Endothelial cell (in vitro differentiated cells): Measurements from ENCODE around the gene GRID1. TPM values are rescaled to one million over a fixed set of nuclear protein-coding genes. Genes with fewer than 3 reads are reported as not detected.

ENCODE experiments used
- DNase-seq: peaks from one replicate; pipeline ENCODE4 v3.0.0; 2021; ENCODE audit warnings: low spot score
- H3K27ac Mint-ChIP-seq: one replicate; pipeline ENCODE4 v1.8.0; 2021; ENCODE audit warnings: mixed read lengths, inconsistent platforms; ENCODE audit not compliant: unreplicated experiment
- H3K27me3 Mint-ChIP-seq: one replicate; pipeline ENCODE4 v1.8.0; 2021; ENCODE audit warnings: mild to moderate bottlenecking, moderate library complexity, mixed read lengths, inconsistent platforms; ENCODE audit not compliant: unreplicated experiment
- H3K36me3 Mint-ChIP-seq: one replicate; pipeline ENCODE4 v1.8.0; 2021; ENCODE audit warnings: mild to moderate bottlenecking, low read depth, mixed read lengths, inconsistent platforms; ENCODE audit not compliant: unreplicated experiment
- H3K4me1 Mint-ChIP-seq: one replicate; pipeline ENCODE4 v1.8.0; 2021; ENCODE audit warnings: mild to moderate bottlenecking, mixed read lengths, inconsistent platforms; ENCODE audit not compliant: unreplicated experiment
- H3K4me3 Mint-ChIP-seq: one replicate; pipeline ENCODE4 v1.8.0; 2021; ENCODE audit warnings: mild to moderate bottlenecking, mixed read lengths, inconsistent platforms; ENCODE audit not compliant: unreplicated experiment
- H3K9me3 Mint-ChIP-seq: one replicate; pipeline ENCODE4 v1.8.0; 2021; ENCODE audit warnings: mixed read lengths, inconsistent platforms; ENCODE audit not compliant: unreplicated experiment
- total RNA-seq: library from RNA; stranded (reverse); fragmentation: NEBNext Ultra II Directional; extraction: Animal tissue kit (Norgen Biotek cat#: 25700); gene quantifications from one replicate; pipeline ENCODE4 v1.2.1, GENCODE V29; 2021; ENCODE audit not compliant: unreplicated experiment
- TF ChIP-seq, protein P1 (sequence below): fragments of 200-600 bp; sonication (generic); IDR thresholded peaks from one replicate; pipeline ENCODE4 v1.5.0; 2021; ENCODE audit warnings: antibody characterized with exemption; ENCODE audit not compliant: unreplicated experiment

The GRID1 gene
- total RNA-seq, 1 donor from 2014 or later = 0.26 TPM

DNA sequence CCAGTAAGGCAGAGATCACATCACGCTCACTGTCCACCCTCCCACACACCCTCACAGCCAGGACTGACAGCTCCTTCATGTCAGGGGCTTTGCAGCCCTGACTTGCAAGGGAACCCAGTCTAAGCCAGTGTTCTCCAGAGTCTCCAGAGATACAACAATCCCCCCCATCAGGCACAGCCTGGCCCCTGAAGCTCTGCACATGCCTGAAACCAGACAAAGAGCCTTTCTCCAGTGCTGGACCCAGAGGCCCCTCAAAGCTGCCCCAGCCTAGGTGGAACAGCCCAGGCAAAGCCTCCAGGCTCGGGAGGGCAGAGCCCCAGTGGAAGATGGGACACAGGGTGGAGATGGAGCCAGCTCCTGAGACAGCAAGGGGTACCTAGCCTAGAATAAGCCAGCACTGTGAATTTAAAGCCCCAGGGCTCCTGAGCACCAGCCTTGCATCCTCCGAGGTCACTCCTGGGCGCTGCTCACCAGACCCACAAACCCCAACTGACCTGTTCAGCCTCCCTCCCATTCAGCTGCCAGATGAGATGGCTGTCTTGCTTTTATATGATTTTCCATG is 50.2 kb downstream of the GRID1 start:
- TF ChIP-seq, protein P1, sequence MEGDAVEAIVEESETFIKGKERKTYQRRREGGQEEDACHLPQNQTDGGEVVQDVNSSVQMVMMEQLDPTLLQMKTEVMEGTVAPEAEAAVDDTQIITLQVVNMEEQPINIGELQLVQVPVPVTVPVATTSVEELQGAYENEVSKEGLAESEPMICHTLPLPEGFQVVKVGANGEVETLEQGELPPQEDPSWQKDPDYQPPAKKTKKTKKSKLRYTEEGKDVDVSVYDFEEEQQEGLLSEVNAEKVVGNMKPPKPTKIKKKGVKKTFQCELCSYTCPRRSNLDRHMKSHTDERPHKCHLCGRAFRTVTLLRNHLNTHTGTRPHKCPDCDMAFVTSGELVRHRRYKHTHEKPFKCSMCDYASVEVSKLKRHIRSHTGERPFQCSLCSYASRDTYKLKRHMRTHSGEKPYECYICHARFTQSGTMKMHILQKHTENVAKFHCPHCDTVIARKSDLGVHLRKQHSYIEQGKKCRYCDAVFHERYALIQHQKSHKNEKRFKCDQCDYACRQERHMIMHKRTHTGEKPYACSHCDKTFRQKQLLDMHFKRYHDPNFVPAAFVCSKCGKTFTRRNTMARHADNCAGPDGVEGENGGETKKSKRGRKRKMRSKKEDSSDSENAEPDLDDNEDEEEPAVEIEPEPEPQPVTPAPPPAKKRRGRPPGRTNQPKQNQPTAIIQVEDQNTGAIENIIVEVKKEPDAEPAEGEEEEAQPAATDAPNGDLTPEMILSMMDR = no peak
- Mint-ChIP-seq H3K9me3 (no peaks in the 10 kb centered on the region), H3K36me3 (no peaks in the 10 kb centered on the region), H3K4me3 (no peak overlapping the region), H3K27me3 (peaks cover 4% of the 10 kb centered on the region), H3K27ac (no peak overlapping the region), H3K4me1 (no peaks in the 10 kb centered on the region)
- DNase-seq = no peak

DNA sequence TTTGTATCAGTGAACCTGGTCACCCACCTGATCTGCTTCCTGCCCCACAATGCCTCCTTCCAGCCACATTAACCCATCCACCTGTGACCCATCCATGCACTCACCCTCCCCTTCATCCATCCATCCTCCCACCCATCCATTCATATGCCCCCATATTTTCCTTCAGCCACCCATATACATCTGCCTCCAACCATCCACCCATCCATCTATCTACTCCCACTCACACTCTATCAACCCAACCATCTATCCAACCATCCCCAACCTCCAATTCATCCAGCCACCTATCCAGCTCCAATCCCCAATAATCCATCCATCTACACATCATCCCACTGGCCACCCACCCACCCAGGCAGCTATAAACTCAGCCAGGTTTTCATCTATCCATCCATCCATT is 51.0 kb downstream of the GRID1 start:
- H3K4me1 Mint-ChIP-seq = no peaks in the 10 kb centered on the region
- no peaks in the 10 kb centered on the region for H3K9me3 Mint-ChIP-seq
- no peak overlapping the region for H3K27ac Mint-ChIP-seq
- H3K27me3 Mint-ChIP-seq = peaks cover 4% of the 10 kb centered on the region
- no peak for DNase-seq
- H3K36me3 Mint-ChIP-seq = no peaks in the 10 kb centered on the region
- no peak overlapping the region for H3K4me3 Mint-ChIP-seq
- TF ChIP-seq, protein P1 = no peak

DNA sequence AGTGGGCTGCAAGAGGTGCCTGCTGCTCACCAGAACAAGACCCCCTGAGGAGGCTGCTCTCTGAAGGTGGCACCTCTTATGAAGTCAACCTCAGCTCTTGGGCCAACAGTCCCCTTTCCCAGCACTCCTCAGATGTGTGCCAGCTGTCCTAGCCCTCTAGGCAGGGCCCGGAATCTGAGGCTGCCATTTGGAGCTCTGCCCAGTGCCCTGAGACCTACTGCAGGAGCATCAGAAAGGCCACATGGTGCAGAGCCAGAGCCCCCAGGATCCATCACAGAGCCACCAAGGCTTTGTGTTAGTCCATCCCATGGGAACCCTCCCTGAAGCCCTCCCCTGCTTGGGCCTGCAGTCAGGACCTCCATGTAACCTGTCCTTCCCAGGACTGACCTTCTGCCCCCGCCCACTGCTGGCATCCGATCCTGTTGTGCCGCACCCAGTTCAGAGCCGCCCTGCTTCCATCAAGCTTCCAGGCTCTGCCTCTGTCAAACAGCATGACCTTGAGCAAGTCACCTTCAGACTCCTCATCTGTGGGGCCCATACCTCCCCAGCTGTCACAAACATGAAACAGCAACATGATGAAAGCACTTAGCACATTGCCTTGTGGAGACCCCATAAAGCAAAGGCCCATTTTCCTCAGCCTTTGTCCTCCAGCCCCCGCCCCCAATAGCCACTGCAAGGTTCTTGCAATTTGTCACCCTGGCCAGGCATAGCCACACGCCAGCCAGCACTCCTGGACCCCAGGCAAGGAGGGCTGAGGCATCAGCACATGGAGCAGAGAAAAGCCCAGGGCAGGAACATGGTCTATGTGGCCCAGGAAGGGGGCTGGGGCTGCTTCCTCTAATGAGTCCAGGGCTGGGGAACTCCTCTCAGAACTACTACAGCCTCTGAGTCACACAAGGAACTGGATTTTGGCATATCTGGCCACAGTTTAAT is 51.7 kb downstream of the GRID1 start:
- Mint-ChIP-seq H3K27ac (no peak overlapping the region), H3K36me3 (no peaks in the 10 kb centered on the region), H3K4me1 (no peaks in the 10 kb centered on the region), H3K4me3 (no peak overlapping the region), H3K27me3 (peaks cover 3% of the 10 kb centered on the region), H3K9me3 (no peaks in the 10 kb centered on the region)
- no peak for DNase-seq
- TF ChIP-seq, protein P1 = no peak

DNA sequence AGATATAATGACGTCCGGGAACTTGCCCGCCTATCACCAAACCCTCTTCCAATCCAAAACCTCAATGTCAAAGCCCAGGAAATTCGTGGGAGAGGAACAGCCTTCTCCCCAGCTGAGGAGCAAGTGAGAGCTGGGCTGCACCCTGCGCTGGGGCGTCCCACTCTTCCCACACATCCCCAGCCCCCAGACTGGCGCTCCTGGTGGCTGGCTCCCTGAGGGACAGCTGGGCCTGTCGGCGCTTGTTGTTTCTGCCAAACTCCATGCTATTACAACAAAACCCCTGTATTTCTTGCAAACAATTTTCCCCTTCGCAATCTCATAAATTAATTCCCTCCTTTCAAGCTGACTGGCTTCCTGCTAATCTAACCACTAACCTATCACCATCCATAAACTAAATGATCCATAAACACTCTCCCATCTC is 53.0 kb downstream of the GRID1 start:
- TF ChIP-seq, protein P1 = no peak
- no peaks in the 10 kb centered on the region for H3K9me3 Mint-ChIP-seq
- no peaks in the 10 kb centered on the region for H3K4me1 Mint-ChIP-seq
- H3K4me3 Mint-ChIP-seq = no peak overlapping the region
- H3K27ac Mint-ChIP-seq = no peak overlapping the region
- peaks cover 3% of the 10 kb centered on the region for H3K27me3 Mint-ChIP-seq
- no peaks in the 10 kb centered on the region for H3K36me3 Mint-ChIP-seq
- DNase-seq = no peak

DNA sequence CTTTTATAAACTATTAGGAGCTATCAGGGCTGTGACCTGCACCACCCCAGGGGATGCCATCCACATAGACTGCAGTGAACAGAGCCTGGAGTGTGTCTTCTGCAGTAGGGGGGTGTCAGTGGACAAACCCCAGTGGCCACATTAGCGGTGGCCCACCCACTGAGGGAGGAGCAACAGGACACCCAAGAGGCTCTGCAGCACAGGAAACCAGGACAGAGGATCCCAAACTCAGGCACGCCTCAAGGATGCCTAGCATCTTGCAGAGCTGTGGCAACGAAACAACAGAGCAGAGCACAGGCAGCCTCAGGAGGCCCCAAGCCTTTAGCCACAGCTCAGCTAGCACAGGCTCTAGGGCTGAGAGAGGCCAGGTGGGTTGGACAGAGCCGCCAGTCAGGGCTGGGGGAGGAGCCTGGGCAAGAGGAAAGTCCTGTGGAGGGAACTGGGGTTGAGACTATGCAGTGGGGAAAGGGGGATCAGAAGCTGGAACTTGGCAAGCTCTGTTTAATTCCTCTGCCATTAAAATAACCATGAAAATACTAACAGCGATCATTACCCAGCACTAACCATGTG is 53.8 kb downstream of the GRID1 start:
- DNase-seq = no peak
- no peak overlapping the region for H3K4me3 Mint-ChIP-seq
- H3K9me3 Mint-ChIP-seq = no peaks in the 10 kb centered on the region
- TF ChIP-seq, protein P1 = no peak
- no peaks in the 10 kb centered on the region for H3K36me3 Mint-ChIP-seq
- H3K27ac Mint-ChIP-seq = no peak overlapping the region
- no peaks in the 10 kb centered on the region for H3K4me1 Mint-ChIP-seq
- peaks cover 3% of the 10 kb centered on the region for H3K27me3 Mint-ChIP-seq
